Panc1 (cell line): ENCODE measurements around the gene EMILIN2. TPM values are rescaled to one million over a fixed set of nuclear protein-coding genes. Genes with fewer than 3 reads are reported as not detected.

Source experiments
- ATAC-seq: fragments of 200-7000 bp; cut with Tn5 transposase; 2 replicates; pipeline ENCODE4 v1.9.1; 2020; ENCODE audit warnings: mild to moderate bottlenecking, moderate library complexity
- BruUV-seq: library from RNA; stranded (reverse); fragments of 400-500 nt; replicated peaks from 2 replicates; lab custom pipeline; 2021; lab: Mats Ljungman, UMichigan
- CTCF ChIA-PET: fragments of 300-600 bp; sonication (Branson Sonifier 250); formaldehyde crosslinking; loops from one replicate; lab custom pipeline; 2022; ENCODE audit warnings: antibody characterized with exemption; lab: Charles Lee
- POLR2A ChIA-PET: fragments of 300-600 bp; sonication (Branson Sonifier 250); formaldehyde crosslinking; loops from one replicate; lab custom pipeline; 2022; ENCODE audit warnings: antibody characterized with exemption; lab: Charles Lee
- DNase-seq: peaks from one replicate; pipeline ENCODE4 v3.0.0-alpha.2; 2010; ENCODE audit warnings: low read depth, low spot score
- H3K27ac ChIP-seq: 2 replicates; pipeline ENCODE4 v1.5.1; 2011; ENCODE audit warnings: mild to moderate bottlenecking, low read length, inconsistent platforms
- H3K27me3 ChIP-seq: fragments of 200-500 bp; sonication (Bioruptor generic); 2 replicates; pipeline ENCODE4 v1.6.0; 2014; ENCODE audit warnings: low read length, inconsistent platforms; ENCODE audit not compliant: control insufficient read depth, insufficient read depth
- H3K36me3 ChIP-seq: fragments of 200-500 bp; sonication (Bioruptor generic); 2 replicates; pipeline ENCODE4 v1.5.1; 2014; ENCODE audit warnings: inconsistent platforms, mild to moderate bottlenecking, low read length, moderate library complexity; ENCODE audit not compliant: control insufficient read depth, insufficient read depth
- H3K4me1 ChIP-seq: 2 replicates; pipeline ENCODE4 v1.5.1; 2011; ENCODE audit warnings: inconsistent platforms, mild to moderate bottlenecking, low read length, moderate library complexity; ENCODE audit not compliant: control insufficient read depth, insufficient read depth
- H3K4me3 ChIP-seq, 2 experiments: 2 replicates each; pipeline ENCODE4 v1.5.1; 2011 to 2012; ENCODE audit warnings: low read depth in 2 of 2, low read length in 2 of 2, mild to moderate bottlenecking in 2 of 2, inconsistent platforms in 1 of 2, moderate library complexity in 1 of 2
- H3K9me3 ChIP-seq: fragments of 200-500 bp; sonication (Bioruptor generic); 2 replicates; pipeline ENCODE4 v1.5.1; 2014; ENCODE audit warnings: low read depth, mild to moderate bottlenecking, inconsistent platforms, low read length, moderate library complexity; ENCODE audit not compliant: control insufficient read depth, insufficient read depth
- POLR2AphosphoS5 ChIP-seq: IDR thresholded peaks from 2 replicates; pipeline ENCODE4 v1.6.1; 2012; ENCODE audit warnings: mild to moderate bottlenecking, low read depth, low read length, moderate library complexity
- SIN3A ChIP-seq: IDR thresholded peaks from 2 replicates; pipeline ENCODE4 v1.6.1; 2012; ENCODE audit warnings: low read depth, mild to moderate bottlenecking, low read length, moderate library complexity, borderline replicate concordance; ENCODE audit not compliant: insufficient read depth
- TCF7L2 ChIP-seq: IDR thresholded peaks from 2 replicates; pipeline ENCODE4 v1.6.1; 2011; ENCODE audit warnings: mild to moderate bottlenecking, low read depth, low read length, inconsistent platforms
- in situ Hi-C: cut with HindIII; loops from 2 replicates; pipeline ENCODE4 v1.10.0; 2016; ENCODE audit warnings: low sequenced_read_pairs, low pct_unique_long_range_greater_than_20kb
- intact Hi-C: fragments of 100-400 bp; cut with micrococcal nuclease; formaldehyde crosslinking; loops from one replicate; pipeline ENCODE4 v1.10.0; 2022; ENCODE audit not compliant: unreplicated experiment
- total RNA-seq: library from RNA; stranded (reverse); gene quantifications from one replicate; pipeline ENCODE4 v1.2.1, GENCODE V29; 2021; ENCODE audit not compliant: unreplicated experiment
- TF ChIP-seq, protein P1 (sequence below), 2 experiments: IDR thresholded peaks; 2 replicates each; pipeline ENCODE4 v1.6.1; 2011 to 2012; ENCODE audit warnings: low read depth in 2 of 2, control low read depth in 1 of 2, low read length in 1 of 2, mild to moderate bottlenecking in 1 of 2, moderate library complexity in 1 of 2; ENCODE audit not compliant: insufficient read depth in 1 of 2
- TF ChIP-seq, protein P2 (sequence below): fragments of 450-650 bp; IDR thresholded peaks from 2 replicates; pipeline ENCODE4 v1.5.1; 2017; ENCODE audit warnings: mild to moderate bottlenecking

Gene EMILIN2
- total RNA-seq, 1 experiment from 2014 or later = 18.3 TPM

DNA sequence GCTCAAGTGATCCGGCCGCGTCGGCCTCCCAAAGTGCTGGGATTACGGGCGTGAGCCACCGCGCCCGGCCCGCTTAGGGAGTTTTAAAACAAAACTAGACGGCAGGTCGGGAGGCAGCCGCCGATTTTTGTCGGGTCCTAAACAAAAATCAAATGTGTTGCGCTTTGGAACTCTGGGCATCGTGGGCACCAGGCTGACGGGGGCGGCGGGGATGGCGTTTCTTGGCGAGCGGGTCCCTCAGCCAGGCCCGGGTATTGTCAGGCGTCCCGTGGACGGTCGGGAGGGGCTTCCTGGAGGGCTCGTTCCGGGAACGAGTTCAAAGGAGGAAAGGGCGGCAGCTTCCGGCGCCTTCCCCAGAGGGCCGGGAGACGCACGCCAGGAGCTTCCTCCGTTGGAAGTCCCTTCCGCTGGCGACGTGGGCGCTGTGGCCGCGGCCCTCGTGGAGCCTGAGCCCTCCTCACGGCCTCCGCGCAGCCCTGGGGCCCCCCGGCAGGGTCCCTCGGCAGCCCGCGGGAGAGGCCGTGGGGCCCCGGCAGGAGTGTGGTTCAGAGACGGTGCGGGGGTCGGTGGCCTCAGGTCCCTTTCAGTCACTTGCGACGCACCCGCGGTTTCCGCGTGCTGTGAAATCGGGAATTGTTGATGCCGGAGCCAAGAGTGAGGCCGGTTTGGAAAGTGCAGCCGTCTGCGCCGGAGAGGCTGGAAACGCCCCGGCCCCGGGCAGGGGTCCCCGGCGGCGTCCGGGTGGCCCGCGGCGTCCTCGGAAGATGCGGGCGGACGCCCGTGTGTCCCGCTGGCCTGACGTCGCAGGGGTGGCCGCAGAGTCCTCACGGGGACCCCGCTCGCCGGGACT is 59.3 kb downstream of the EMILIN2 start:
- no TSS peak for BruUV-seq
- POLR2A ChIA-PET = no interaction called here
- H3K4me3 ChIP-seq = peak overlapping the region; percentile 57 to 61
- CTCF ChIA-PET = interaction anchor here (0.7 kb wide), 1 partner anchor 63 kb away, joined by 3 read pairs; no protein-coding TSS in a partner anchor
- TF ChIP-seq TCF7L2 (peak; percentile 97), SIN3A (0 out of 2 replicates have a peak, but pooled peaks have one; percentile 66), POLR2AphosphoS5 (0 out of 2 replicates have a peak, but pooled peaks have one; percentile 31)
- TF ChIP-seq, protein P1, sequence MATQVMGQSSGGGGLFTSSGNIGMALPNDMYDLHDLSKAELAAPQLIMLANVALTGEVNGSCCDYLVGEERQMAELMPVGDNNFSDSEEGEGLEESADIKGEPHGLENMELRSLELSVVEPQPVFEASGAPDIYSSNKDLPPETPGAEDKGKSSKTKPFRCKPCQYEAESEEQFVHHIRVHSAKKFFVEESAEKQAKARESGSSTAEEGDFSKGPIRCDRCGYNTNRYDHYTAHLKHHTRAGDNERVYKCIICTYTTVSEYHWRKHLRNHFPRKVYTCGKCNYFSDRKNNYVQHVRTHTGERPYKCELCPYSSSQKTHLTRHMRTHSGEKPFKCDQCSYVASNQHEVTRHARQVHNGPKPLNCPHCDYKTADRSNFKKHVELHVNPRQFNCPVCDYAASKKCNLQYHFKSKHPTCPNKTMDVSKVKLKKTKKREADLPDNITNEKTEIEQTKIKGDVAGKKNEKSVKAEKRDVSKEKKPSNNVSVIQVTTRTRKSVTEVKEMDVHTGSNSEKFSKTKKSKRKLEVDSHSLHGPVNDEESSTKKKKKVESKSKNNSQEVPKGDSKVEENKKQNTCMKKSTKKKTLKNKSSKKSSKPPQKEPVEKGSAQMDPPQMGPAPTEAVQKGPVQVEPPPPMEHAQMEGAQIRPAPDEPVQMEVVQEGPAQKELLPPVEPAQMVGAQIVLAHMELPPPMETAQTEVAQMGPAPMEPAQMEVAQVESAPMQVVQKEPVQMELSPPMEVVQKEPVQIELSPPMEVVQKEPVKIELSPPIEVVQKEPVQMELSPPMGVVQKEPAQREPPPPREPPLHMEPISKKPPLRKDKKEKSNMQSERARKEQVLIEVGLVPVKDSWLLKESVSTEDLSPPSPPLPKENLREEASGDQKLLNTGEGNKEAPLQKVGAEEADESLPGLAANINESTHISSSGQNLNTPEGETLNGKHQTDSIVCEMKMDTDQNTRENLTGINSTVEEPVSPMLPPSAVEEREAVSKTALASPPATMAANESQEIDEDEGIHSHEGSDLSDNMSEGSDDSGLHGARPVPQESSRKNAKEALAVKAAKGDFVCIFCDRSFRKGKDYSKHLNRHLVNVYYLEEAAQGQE (IDR thresholded peaks at IDR 0.05; ENCODE audit: insufficient read depth in 1 of 2, low read depth in 2 of 2, low read length in 1 of 2) = no peak
- TF ChIP-seq, protein P2, sequence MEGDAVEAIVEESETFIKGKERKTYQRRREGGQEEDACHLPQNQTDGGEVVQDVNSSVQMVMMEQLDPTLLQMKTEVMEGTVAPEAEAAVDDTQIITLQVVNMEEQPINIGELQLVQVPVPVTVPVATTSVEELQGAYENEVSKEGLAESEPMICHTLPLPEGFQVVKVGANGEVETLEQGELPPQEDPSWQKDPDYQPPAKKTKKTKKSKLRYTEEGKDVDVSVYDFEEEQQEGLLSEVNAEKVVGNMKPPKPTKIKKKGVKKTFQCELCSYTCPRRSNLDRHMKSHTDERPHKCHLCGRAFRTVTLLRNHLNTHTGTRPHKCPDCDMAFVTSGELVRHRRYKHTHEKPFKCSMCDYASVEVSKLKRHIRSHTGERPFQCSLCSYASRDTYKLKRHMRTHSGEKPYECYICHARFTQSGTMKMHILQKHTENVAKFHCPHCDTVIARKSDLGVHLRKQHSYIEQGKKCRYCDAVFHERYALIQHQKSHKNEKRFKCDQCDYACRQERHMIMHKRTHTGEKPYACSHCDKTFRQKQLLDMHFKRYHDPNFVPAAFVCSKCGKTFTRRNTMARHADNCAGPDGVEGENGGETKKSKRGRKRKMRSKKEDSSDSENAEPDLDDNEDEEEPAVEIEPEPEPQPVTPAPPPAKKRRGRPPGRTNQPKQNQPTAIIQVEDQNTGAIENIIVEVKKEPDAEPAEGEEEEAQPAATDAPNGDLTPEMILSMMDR = no peak
- peak overlapping the region; percentile 66 for H3K27ac ChIP-seq
- no peaks in the 10 kb centered on the region for H3K9me3 ChIP-seq
- in situ Hi-C loops = no loop called here
- peak; percentile 78 for ATAC-seq
- peaks cover 8% of the 10 kb centered on the region for H3K27me3 ChIP-seq
- intact Hi-C loops = no loop called here
- H3K4me1 ChIP-seq = no peaks in the 10 kb centered on the region
- no peak for DNase-seq
- H3K36me3 ChIP-seq = peaks cover 2% of the 10 kb centered on the region; the same call in 1 of the 2 replicates

DNA sequence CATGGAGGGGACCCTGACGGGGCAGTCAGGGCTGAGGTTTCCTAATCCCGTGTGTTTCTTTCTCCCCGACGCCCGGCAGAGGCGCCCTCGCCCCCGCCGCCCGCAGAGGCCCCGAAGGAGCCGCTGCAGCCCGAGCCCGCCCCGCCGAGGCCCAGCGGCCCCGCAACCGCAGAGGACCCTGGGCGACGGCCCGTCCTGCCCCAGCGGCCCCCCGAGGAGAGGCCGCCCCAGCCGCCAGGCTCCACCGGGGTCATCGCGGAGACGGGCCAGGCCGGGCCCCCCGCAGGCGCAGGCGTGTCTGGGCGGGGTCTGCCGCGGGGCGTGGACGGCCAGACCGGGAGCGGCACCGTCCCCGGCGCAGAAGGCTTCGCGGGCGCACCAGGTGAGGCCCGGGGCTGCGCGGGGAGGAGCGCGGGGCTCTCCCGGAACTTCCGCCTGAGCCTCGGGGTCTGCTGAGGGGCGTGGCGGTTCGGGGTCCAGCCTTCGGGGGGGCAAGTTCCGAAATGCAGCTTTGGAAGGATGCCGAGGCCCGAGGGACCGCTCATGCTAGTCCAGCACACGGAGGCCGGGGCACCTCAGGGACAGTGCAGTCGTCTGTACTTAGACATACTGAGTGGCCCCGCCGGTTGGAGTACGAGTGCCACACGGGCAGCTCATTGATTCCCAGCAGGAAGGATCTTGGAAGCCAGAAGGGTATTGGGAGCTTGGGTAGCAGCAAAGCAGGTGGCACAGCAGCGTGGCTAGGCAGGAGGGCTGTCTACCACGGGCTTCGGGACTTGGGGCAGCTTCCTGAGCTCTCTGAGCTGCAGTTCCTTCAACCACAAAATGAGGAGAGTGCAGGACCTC is 60.1 kb downstream of the EMILIN2 start:
- H3K27ac ChIP-seq = peak overlapping the region; percentile 66; the same call in 1 of the 2 replicates
- peak overlapping the region; percentile 57 to 61 for H3K4me3 ChIP-seq
- peaks cover 2% of the 10 kb centered on the region; the same call in 1 of the 2 replicates for H3K36me3 ChIP-seq
- no peak for TF ChIP-seq SIN3A
- no peak for TF ChIP-seq POLR2AphosphoS5
- no peak for TF ChIP-seq TCF7L2
- TF ChIP-seq, protein P1 (IDR thresholded peaks at IDR 0.05; ENCODE audit: insufficient read depth in 1 of 2, low read depth in 2 of 2, low read length in 1 of 2) = no peak
- TF ChIP-seq, protein P2 = no peak; the same call in 1 of the 2 replicates
- DNase-seq = no peak
- peaks cover 8% of the 10 kb centered on the region for H3K27me3 ChIP-seq
- POLR2A ChIA-PET = no interaction called here
- no peaks in the 10 kb centered on the region for H3K4me1 ChIP-seq
- in situ Hi-C loops (no loop called here), intact Hi-C loops (no loop called here)
- CTCF ChIA-PET = no interaction called here
- no peaks in the 10 kb centered on the region for H3K9me3 ChIP-seq
- ATAC-seq = peak; percentile 82
- no TSS peak for BruUV-seq
